Panc1 (cell line): Measurements from ENCODE around the gene LAMB4. TPM values are rescaled to one million over a fixed set of nuclear protein-coding genes. Genes with fewer than 3 reads are reported as not detected.

Experiments
- ATAC-seq: fragments of 200-7000 bp; cut with Tn5 transposase; 2 replicates; pipeline ENCODE4 v1.9.1; 2020; ENCODE audit warnings: mild to moderate bottlenecking, moderate library complexity
- BruUV-seq: library from RNA; stranded (reverse); fragments of 400-500 nt; replicated peaks from 2 replicates; lab custom pipeline; 2021; lab: Mats Ljungman, UMichigan
- CTCF ChIA-PET: fragments of 300-600 bp; sonication (Branson Sonifier 250); formaldehyde crosslinking; loops from one replicate; lab custom pipeline; 2022; ENCODE audit warnings: antibody characterized with exemption; lab: Charles Lee
- POLR2A ChIA-PET: fragments of 300-600 bp; sonication (Branson Sonifier 250); formaldehyde crosslinking; loops from one replicate; lab custom pipeline; 2022; ENCODE audit warnings: antibody characterized with exemption; lab: Charles Lee
- DNase-seq: peaks from one replicate; pipeline ENCODE4 v3.0.0-alpha.2; 2010; ENCODE audit warnings: low read depth, low spot score
- H3K27ac ChIP-seq: 2 replicates; pipeline ENCODE4 v1.5.1; 2011; ENCODE audit warnings: mild to moderate bottlenecking, low read length, inconsistent platforms
- H3K27me3 ChIP-seq: fragments of 200-500 bp; sonication (Bioruptor generic); 2 replicates; pipeline ENCODE4 v1.6.0; 2014; ENCODE audit warnings: low read length, inconsistent platforms; ENCODE audit not compliant: control insufficient read depth, insufficient read depth
- H3K36me3 ChIP-seq: fragments of 200-500 bp; sonication (Bioruptor generic); 2 replicates; pipeline ENCODE4 v1.5.1; 2014; ENCODE audit warnings: inconsistent platforms, mild to moderate bottlenecking, low read length, moderate library complexity; ENCODE audit not compliant: control insufficient read depth, insufficient read depth
- H3K4me1 ChIP-seq: 2 replicates; pipeline ENCODE4 v1.5.1; 2011; ENCODE audit warnings: inconsistent platforms, mild to moderate bottlenecking, low read length, moderate library complexity; ENCODE audit not compliant: control insufficient read depth, insufficient read depth
- H3K4me3 ChIP-seq, 2 experiments: 2 replicates each; pipeline ENCODE4 v1.5.1; 2011 to 2012; ENCODE audit warnings: low read depth in 2 of 2, low read length in 2 of 2, mild to moderate bottlenecking in 2 of 2, inconsistent platforms in 1 of 2, moderate library complexity in 1 of 2
- H3K9me3 ChIP-seq: fragments of 200-500 bp; sonication (Bioruptor generic); 2 replicates; pipeline ENCODE4 v1.5.1; 2014; ENCODE audit warnings: low read depth, mild to moderate bottlenecking, inconsistent platforms, low read length, moderate library complexity; ENCODE audit not compliant: control insufficient read depth, insufficient read depth
- POLR2AphosphoS5 ChIP-seq: IDR thresholded peaks from 2 replicates; pipeline ENCODE4 v1.6.1; 2012; ENCODE audit warnings: mild to moderate bottlenecking, low read depth, low read length, moderate library complexity
- SIN3A ChIP-seq: IDR thresholded peaks from 2 replicates; pipeline ENCODE4 v1.6.1; 2012; ENCODE audit warnings: low read depth, mild to moderate bottlenecking, low read length, moderate library complexity, borderline replicate concordance; ENCODE audit not compliant: insufficient read depth
- TCF7L2 ChIP-seq: IDR thresholded peaks from 2 replicates; pipeline ENCODE4 v1.6.1; 2011; ENCODE audit warnings: mild to moderate bottlenecking, low read depth, low read length, inconsistent platforms
- in situ Hi-C: cut with HindIII; loops from 2 replicates; pipeline ENCODE4 v1.10.0; 2016; ENCODE audit warnings: low sequenced_read_pairs, low pct_unique_long_range_greater_than_20kb
- intact Hi-C: fragments of 100-400 bp; cut with micrococcal nuclease; formaldehyde crosslinking; loops from one replicate; pipeline ENCODE4 v1.10.0; 2022; ENCODE audit not compliant: unreplicated experiment
- total RNA-seq: library from RNA; stranded (reverse); gene quantifications from one replicate; pipeline ENCODE4 v1.2.1, GENCODE V29; 2021; ENCODE audit not compliant: unreplicated experiment
- TF ChIP-seq, protein P1 (sequence below): fragments of 450-650 bp; IDR thresholded peaks from 2 replicates; pipeline ENCODE4 v1.5.1; 2017; ENCODE audit warnings: mild to moderate bottlenecking
- TF ChIP-seq, protein P2 (sequence below), 2 experiments: IDR thresholded peaks; 2 replicates each; pipeline ENCODE4 v1.6.1; 2011 to 2012; ENCODE audit warnings: low read depth in 2 of 2, control low read depth in 1 of 2, low read length in 1 of 2, mild to moderate bottlenecking in 1 of 2, moderate library complexity in 1 of 2; ENCODE audit not compliant: insufficient read depth in 1 of 2

LAMB4 gene
- total RNA-seq, 1 experiment from 2014 or later, result not detected

DNA sequence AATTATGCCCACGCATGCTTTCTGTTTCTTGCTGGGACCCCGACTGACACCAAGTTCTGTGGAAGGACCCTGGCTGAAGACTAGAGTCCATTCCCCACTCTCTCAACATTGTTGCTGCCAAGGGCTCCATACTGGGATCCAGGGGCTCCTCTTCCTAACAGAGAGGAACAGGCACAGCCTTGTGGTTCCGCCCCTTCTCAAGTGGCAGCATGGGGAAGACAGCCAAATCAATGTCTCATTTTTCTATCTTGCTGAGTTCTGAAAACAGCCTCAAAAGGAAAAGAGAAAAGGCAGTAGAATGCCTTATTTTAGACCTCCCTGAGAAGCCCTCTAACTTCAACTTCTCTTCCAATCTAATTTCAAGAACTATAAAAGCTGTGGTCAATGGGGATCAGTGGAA is 103.5 kb downstream of the LAMB4 start:
- intact Hi-C loops, result no loop called here
- H3K4me1 ChIP-seq, result no peaks in the 10 kb centered on the region; the same call in 1 of the 2 replicates
- H3K27me3 ChIP-seq, result no peaks in the 10 kb centered on the region
- DNase-seq, result no peak
- H3K36me3 ChIP-seq, result no peaks in the 10 kb centered on the region
- in situ Hi-C loops, result no loop called here
- no peak overlapping the region for H3K27ac ChIP-seq
- BruUV-seq, result no TSS peak
- TF ChIP-seq TCF7L2, result no peak
- ChIA-PET POLR2A (no interaction called here), CTCF (no interaction called here)
- no peak for ATAC-seq
- H3K9me3 ChIP-seq, result no peaks in the 10 kb centered on the region
- no peak overlapping the region for H3K4me3 ChIP-seq

DNA sequence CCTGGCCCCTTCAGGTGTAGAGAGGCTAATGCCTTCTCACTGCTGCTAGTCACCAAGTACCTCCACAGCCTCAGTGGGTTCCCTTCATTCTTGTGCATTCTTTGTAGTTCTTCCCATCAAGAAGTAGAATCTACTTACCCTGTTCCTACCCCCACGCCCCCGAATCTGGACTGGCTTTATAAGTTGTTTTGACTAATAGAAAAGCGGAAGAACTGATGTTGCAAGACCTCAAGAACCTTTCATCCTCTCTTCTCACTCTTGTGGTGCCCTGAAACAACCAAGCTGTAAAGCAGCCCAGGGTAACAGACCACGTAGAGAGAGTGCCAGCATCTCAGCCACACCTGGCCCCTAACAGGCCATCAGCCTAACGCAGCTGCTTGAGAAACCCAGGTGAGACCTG is 104.0 kb downstream of the LAMB4 start:
- BruUV-seq, result no TSS peak
- no peak overlapping the region for H3K4me3 ChIP-seq
- no peak for DNase-seq
- CTCF ChIA-PET, result no interaction called here
- intact Hi-C loops, result no loop called here
- H3K9me3 ChIP-seq, result no peaks in the 10 kb centered on the region
- no peak for ATAC-seq
- no peaks in the 10 kb centered on the region; the same call in 1 of the 2 replicates for H3K4me1 ChIP-seq
- TF ChIP-seq, protein P1, sequence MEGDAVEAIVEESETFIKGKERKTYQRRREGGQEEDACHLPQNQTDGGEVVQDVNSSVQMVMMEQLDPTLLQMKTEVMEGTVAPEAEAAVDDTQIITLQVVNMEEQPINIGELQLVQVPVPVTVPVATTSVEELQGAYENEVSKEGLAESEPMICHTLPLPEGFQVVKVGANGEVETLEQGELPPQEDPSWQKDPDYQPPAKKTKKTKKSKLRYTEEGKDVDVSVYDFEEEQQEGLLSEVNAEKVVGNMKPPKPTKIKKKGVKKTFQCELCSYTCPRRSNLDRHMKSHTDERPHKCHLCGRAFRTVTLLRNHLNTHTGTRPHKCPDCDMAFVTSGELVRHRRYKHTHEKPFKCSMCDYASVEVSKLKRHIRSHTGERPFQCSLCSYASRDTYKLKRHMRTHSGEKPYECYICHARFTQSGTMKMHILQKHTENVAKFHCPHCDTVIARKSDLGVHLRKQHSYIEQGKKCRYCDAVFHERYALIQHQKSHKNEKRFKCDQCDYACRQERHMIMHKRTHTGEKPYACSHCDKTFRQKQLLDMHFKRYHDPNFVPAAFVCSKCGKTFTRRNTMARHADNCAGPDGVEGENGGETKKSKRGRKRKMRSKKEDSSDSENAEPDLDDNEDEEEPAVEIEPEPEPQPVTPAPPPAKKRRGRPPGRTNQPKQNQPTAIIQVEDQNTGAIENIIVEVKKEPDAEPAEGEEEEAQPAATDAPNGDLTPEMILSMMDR, result no peak
- no peak for TF ChIP-seq POLR2AphosphoS5
- TF ChIP-seq, protein P2, sequence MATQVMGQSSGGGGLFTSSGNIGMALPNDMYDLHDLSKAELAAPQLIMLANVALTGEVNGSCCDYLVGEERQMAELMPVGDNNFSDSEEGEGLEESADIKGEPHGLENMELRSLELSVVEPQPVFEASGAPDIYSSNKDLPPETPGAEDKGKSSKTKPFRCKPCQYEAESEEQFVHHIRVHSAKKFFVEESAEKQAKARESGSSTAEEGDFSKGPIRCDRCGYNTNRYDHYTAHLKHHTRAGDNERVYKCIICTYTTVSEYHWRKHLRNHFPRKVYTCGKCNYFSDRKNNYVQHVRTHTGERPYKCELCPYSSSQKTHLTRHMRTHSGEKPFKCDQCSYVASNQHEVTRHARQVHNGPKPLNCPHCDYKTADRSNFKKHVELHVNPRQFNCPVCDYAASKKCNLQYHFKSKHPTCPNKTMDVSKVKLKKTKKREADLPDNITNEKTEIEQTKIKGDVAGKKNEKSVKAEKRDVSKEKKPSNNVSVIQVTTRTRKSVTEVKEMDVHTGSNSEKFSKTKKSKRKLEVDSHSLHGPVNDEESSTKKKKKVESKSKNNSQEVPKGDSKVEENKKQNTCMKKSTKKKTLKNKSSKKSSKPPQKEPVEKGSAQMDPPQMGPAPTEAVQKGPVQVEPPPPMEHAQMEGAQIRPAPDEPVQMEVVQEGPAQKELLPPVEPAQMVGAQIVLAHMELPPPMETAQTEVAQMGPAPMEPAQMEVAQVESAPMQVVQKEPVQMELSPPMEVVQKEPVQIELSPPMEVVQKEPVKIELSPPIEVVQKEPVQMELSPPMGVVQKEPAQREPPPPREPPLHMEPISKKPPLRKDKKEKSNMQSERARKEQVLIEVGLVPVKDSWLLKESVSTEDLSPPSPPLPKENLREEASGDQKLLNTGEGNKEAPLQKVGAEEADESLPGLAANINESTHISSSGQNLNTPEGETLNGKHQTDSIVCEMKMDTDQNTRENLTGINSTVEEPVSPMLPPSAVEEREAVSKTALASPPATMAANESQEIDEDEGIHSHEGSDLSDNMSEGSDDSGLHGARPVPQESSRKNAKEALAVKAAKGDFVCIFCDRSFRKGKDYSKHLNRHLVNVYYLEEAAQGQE (IDR thresholded peaks at IDR 0.05; ENCODE audit: insufficient read depth in 1 of 2, low read depth in 2 of 2, low read length in 1 of 2), result no peak
- no peak for TF ChIP-seq SIN3A
- no peak for TF ChIP-seq TCF7L2
- POLR2A ChIA-PET, result no interaction called here
- H3K36me3 ChIP-seq, result no peaks in the 10 kb centered on the region
- H3K27me3 ChIP-seq, result no peaks in the 10 kb centered on the region
- no peak overlapping the region for H3K27ac ChIP-seq
- in situ Hi-C loops, result no loop called here

DNA sequence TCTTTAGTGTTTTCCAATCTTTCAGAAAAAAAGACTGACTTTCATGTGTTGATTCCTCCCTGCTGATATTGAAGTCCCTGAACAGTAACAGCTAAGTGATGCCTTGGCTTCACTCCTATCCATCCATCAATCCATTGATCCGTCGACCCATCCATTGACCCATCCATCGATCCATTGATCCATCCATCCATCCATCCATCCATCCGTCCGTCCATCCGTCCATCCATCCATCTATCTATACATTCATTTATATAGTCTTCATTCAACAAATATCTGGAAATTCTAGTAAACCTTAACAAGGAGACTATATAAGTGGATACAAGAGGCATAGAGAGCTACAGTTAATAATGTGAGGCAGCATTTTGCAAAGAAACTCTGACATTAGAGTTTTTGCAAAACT is 105.6 kb downstream of the LAMB4 start:
- ChIA-PET CTCF (no interaction called here), POLR2A (no interaction called here)
- Histone ChIP-seq H3K27me3 (no peaks in the 10 kb centered on the region), H3K4me3 (no peak overlapping the region), H3K36me3 (no peaks in the 10 kb centered on the region), H3K9me3 (no peaks in the 10 kb centered on the region), H3K4me1 (no peaks in the 10 kb centered on the region; the same call in 1 of the 2 replicates), H3K27ac (no peak overlapping the region)
- ATAC-seq (no peak), DNase-seq (no peak)
- no TSS peak for BruUV-seq
- in situ Hi-C loops, result no loop called here
- TF ChIP-seq, protein P2 (IDR thresholded peaks at IDR 0.05; ENCODE audit: insufficient read depth in 1 of 2, low read depth in 2 of 2, low read length in 1 of 2), result no peak
- no peak for TF ChIP-seq SIN3A
- intact Hi-C loops, result no loop called here
